ENCODE data around the gene TEX19. TPM values are rescaled to one million over a fixed set of nuclear protein-coding genes. Genes with fewer than 3 reads are reported as not detected.

TEX19 gene
- total RNA-seq, 1 donor from 2014 or later, result not detected

DNA sequence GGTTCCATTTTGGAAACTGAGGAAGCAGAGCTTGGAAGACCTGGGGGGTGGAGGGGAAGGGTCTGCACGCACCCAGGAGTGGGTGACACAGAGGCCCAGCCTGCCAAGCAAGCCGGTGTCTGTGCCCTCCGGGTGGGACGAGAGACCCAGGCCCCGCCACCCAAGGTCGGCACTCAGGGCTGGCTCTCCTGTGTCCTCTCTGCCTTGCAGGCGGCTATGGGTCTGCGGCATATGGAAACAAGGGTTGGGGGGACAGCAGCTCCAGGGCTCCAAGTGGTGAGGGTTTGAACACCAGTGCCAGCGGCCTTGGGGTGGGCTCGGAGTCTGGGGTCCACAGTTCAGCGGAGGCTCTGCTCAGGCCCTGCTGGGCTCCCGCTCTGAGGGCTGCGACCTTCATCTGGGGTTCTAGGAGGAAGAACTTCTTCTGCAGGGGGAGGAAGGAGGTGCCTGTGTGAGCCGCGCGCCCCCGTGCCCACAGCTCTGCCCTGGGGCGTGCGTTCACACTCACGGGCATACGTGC, 37.0 kb upstream of the TEX19 start:
- DNase-seq, result no peak

GRCh38 chr17:82322526-82323453, 36.3 kb upstream of the TEX19 start:
- DNase-seq, result no peak

GRCh38 chr17:82323514-82324234, 35.4 kb upstream of the TEX19 start:
- DNase-seq, result no peak

- DNase-seq, result no peak
Measured at GRCh38 chr17:82324566-82325285, 34.3 kb upstream of the TEX19 start.

DNA sequence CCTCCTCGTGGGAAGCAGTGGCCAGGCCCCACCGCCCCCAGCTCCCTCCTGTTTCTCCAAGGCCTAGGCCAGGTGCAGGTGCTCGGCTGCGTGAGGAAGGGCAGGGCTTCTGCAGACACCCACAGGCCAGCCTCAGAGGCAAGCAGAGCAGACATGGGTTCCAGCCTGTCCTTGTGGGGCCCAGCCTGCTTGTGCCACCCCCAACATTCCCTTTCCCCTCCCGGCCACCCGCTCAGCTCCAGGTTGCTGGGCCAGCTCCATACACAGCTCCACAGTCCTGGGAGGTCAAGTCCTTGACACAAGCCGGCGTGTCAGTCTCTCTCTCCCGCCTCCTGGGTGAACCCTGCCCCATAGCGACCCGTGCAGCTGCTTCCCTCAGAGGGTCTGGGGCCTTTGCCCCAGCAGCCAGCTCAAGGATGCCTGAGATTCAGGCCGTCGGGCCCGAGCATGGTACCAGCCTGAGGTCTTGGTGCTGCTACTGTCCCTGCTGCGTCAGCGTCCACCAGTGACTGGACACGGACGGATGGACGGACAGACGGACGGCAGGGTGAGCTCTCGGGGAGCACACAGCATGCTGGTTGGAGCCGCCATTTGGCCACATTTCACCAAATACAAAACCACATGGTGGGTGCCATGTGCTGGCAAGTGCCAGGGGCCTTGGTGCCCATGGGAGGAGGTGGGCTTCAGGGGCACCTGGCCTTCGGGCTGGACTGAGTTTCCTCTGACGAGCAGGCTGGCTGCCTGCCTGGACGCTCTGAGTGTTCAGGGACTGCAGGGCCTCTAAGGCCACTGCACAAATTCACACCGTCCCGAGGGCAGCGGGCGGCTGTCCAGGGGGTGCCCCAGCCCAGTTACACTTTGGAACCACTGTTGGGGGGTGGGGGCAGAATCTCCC, 33.5 kb upstream of the TEX19 start:
- DNase-seq, result no peak

DNA sequence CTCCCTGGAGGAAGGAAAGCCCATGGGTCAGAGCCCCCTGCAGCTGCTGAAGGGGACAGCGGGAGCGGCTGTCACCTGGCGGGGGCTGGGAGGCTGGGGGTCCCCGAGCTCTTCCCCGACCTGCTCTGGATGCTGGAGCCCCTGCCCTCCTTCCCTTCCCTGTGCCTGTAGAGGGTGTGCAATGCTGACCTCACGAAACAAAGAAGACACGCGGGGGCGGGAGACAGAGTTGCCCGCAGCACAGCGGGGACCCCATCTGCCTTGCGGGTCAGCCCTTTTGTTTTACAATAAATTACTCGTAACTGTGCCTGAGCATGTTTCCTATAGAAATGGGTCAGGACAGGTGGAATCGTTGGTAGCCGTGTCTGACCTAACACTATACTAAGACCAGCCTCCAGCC, 31.8 kb upstream of the TEX19 start:
- no peak for DNase-seq

GRCh38 chr17:82327757-82328140, 31.3 kb upstream of the TEX19 start:
- DNase-seq, result no peak

- DNase-seq, result no peak
Measured at GRCh38 chr17:82328141-82328993, 30.7 kb upstream of the TEX19 start.

- no peak for DNase-seq
Measured at GRCh38 chr17:82328994-82329507, 30.0 kb upstream of the TEX19 start.

GRCh38 chr17:82329683-82330321, 29.2 kb upstream of the TEX19 start:
- no peak for DNase-seq

DNA sequence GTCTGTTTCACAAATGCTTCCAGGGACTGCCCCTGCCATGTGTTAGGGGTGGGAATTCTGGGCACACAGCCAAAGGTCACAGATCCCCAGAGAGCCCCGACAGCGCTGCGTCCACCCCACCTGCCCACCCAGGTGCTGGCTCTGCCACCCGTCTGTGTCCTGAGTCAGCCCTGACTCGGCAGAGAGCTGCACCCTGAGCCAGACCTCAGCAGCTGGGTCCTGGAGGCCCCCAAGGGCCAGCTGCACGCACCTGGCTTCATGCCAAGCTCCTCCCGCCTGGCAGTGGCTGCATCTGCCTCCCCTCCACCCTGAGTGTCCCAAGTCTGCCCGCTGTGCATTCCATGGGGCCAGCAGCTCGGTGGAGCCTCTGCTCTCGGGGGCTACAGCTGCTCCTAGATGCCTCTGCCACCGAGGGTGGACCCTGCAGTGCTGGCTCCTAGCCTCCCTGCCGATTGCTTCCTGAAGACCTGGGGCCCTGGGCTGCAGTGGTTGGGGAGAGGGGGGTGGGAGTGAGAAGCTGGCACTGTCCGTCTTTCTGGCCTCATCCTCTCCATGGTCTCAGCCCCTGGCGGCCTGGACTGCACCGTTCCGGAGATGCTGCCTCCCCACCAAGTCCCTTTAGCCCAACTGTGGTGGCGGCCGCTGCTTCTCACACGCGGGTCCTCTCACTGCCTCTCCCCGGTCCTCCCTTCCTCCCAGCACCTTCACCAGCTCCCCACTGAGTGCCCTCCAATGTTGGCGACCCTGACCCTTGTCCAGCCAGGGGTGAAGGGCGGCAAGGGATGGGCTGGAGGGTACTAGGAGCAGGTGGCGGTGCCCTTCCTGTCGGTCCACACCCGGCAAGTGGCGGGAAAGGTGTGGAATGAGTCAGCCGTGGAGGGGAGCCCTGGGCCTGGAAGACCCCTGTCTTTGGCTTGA, 28.5 kb upstream of the TEX19 start:
- peak; percentile 33 for DNase-seq

- no peak for DNase-seq
Measured at GRCh38 chr17:82331345-82331939, 27.6 kb upstream of the TEX19 start.

DNA sequence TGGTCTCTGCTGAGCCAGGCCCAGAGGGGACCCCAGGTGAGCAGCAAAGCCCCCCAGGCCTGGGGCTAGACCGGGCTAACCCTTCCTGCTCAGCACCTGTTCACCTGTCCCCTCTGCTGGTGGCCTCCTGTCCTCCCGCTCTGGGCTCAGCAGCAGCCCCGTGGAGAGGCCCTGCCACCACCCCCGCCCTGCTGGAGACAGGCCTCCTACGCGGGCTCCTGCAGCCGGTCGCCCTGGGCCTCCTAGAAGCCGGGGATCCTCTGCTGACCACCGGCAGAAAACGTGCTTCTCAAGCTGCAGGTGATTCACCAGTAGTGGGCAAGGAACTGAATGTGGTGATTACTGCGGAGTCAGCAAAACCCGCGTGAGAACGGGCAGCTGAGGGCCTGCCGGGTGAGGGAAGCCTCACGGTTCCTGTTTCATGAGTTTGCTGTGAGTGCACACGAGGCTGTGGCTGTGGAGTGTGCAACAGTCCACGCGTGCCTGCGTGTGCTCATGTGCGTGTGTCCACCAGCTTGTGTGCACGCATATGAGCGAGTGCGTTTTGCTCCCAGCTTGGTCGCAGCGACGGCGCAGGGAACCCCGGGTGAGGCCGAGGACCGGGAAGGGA, 26.3 kb upstream of the TEX19 start:
- no peak for DNase-seq

DNA sequence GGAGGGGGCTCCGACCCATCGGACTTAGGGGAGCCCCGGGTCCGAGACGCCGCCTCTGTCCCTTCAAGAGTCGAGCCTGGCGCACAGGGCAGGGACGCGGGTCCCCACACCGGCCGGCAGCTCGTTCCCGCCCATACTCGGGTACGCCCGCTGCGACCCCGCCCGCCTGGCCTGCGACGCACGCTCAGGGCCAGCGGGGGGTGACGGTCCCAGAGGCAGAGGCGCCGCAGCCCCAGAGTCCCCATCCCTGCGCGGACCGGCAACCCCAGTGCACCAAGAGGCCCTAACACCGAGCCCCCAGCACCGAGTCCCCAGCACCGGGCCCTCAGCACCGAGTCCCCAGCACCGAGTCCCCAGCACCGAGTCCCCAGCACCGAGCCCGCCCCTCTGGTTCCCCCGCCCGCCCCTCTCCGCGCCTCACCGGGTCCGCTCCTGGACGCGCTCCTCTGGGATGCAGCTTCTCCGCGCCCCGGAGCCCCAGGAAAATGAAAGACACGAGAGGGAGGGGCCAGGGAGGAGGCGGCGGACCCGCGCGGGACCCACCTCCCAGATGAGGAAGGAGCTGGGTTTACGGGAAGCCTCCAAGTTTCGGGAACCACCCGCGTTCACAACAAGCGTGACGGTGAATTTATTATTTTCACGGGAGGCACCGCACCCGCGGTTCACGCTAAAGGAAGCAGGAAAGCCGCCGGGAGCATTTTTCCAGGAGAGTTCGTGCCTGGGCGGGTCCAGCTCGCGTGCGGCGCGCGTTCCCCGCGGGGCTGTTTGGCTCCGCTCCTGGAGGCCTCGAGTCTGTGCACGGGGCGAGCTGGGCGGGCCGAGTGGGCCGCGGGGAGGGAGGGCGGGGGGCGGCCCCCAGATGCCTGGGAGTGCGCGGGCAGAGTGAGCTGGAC, 25.5 kb upstream of the TEX19 start, which contains the start of gene SECTM1:
TSS of gene SECTM1 (minus strand) at position 488 of the 893 bp plus-strand sequence. CDS start 6,526 bp downstream, outside the sequence.
- peak; percentile 57 for DNase-seq

GRCh38 chr17:82334204-82334621, 24.8 kb upstream of the TEX19 start:
- no peak for DNase-seq

DNA sequence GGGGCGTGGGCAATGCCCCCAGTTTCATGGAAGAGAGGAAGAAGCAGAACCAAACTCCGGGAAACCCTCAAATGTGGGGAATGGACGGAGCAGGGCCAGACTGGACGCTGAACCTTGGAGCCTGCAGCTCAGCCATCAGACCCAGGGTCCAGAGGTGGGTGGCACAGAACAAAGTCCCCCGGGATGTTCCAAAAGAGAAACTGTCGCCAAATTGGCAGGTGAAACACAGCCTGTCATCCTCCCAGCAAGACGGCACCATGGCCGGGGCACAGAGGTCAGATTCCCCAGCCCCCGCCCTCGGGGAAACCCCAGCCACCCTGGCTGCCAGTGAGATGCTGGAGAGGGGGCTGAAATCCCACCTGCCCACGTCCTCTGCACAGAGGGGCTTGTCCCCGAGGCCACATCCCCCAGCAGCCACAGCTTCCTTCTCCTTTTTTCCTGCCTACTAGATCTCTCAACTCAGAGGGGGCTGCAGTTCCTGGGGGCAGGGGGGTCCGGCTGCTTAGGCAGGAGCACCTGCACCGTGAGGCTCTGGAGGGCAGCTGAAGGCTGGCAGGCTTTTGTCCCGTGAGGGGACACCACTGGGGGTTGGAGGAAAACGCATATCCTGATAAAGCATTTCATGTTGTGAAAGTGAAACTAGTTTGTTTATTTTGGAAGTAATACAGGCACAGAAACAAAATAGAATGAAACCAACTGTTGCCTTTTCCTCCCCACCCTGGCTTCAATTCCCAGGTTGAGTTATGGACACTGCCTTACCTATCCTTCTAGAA, 24.2 kb upstream of the TEX19 start:
- no peak for DNase-seq
